Liver (tissue), 3 donors: ENCODE results near the gene PAK1.

Source experiments
- EGR1 ChIP-seq, 2 donors: IDR thresholded peaks; 2 replicates each; pipeline ENCODE4 v1.6.1; 2016 to 2018; ENCODE audit warnings: antibody characterized with exemption in 2 of 2, low read depth in 2 of 2
- FOXA2 ChIP-seq: IDR thresholded peaks from 2 replicates; pipeline ENCODE4 v1.6.1; 2016; ENCODE audit warnings: antibody characterized with exemption
- JUND ChIP-seq, 2 donors: IDR thresholded peaks; 2 replicates each; pipeline ENCODE4 v1.6.1; 2016; ENCODE audit warnings: antibody characterized with exemption in 2 of 2
- RXRA ChIP-seq, 2 donors: IDR thresholded peaks; 2 replicates each; pipeline ENCODE4 v1.6.1; 2017 to 2018; ENCODE audit warnings: antibody characterized with exemption in 2 of 2, mild to moderate bottlenecking in 1 of 2
- TAF1 ChIP-seq: conservative IDR thresholded peaks from 2 replicates; pipeline ENCODE4 v1.6.1; 2016; ENCODE audit warnings: antibody characterized with exemption, mild to moderate bottlenecking
- TF ChIP-seq, protein P1 (sequence below): IDR thresholded peaks from 2 replicates; pipeline ENCODE4 v1.6.1; 2016; ENCODE audit warnings: antibody characterized with exemption, mild to moderate bottlenecking
- TF ChIP-seq, protein P2 (sequence below): fragments of 150-350 bp; IDR thresholded peaks from 2 replicates; pipeline ENCODE4 v1.5.1; 2017; ENCODE audit warnings: improper control_type of control experiment, low read depth, low read length; ENCODE audit not compliant: missing input control
- TF ChIP-seq, protein P3 (sequence below): IDR thresholded peaks from 2 replicates; pipeline ENCODE4 v1.6.1; 2016; ENCODE audit warnings: antibody characterized with exemption
- donor health status: healthy.
- donor health status: healthy.

DNA sequence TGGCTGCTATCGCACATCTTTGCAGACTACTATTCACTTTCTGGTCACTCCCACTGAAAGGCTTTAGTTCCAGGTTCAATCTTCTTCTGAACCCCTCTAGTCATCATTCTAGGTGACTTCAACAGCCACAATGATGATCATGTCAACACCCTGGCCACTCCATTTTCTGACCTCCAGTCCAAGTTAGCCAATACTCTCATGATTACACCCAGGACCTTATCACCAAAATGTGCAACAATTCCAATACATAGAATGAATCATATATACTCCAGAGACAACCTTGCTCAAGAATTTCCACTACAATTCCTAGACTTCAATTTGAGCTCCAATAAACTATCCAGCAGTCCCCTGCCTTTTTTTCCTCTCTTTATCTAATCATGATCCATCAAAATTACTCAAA, 70.7 kb downstream of the PAK1 start:
- TF ChIP-seq, protein P1, sequence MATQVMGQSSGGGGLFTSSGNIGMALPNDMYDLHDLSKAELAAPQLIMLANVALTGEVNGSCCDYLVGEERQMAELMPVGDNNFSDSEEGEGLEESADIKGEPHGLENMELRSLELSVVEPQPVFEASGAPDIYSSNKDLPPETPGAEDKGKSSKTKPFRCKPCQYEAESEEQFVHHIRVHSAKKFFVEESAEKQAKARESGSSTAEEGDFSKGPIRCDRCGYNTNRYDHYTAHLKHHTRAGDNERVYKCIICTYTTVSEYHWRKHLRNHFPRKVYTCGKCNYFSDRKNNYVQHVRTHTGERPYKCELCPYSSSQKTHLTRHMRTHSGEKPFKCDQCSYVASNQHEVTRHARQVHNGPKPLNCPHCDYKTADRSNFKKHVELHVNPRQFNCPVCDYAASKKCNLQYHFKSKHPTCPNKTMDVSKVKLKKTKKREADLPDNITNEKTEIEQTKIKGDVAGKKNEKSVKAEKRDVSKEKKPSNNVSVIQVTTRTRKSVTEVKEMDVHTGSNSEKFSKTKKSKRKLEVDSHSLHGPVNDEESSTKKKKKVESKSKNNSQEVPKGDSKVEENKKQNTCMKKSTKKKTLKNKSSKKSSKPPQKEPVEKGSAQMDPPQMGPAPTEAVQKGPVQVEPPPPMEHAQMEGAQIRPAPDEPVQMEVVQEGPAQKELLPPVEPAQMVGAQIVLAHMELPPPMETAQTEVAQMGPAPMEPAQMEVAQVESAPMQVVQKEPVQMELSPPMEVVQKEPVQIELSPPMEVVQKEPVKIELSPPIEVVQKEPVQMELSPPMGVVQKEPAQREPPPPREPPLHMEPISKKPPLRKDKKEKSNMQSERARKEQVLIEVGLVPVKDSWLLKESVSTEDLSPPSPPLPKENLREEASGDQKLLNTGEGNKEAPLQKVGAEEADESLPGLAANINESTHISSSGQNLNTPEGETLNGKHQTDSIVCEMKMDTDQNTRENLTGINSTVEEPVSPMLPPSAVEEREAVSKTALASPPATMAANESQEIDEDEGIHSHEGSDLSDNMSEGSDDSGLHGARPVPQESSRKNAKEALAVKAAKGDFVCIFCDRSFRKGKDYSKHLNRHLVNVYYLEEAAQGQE: no peak
- TF ChIP-seq, protein P2, sequence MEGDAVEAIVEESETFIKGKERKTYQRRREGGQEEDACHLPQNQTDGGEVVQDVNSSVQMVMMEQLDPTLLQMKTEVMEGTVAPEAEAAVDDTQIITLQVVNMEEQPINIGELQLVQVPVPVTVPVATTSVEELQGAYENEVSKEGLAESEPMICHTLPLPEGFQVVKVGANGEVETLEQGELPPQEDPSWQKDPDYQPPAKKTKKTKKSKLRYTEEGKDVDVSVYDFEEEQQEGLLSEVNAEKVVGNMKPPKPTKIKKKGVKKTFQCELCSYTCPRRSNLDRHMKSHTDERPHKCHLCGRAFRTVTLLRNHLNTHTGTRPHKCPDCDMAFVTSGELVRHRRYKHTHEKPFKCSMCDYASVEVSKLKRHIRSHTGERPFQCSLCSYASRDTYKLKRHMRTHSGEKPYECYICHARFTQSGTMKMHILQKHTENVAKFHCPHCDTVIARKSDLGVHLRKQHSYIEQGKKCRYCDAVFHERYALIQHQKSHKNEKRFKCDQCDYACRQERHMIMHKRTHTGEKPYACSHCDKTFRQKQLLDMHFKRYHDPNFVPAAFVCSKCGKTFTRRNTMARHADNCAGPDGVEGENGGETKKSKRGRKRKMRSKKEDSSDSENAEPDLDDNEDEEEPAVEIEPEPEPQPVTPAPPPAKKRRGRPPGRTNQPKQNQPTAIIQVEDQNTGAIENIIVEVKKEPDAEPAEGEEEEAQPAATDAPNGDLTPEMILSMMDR: no peak
- no peak for TF ChIP-seq FOXA2
- no peak for TF ChIP-seq JUND (IDR thresholded peaks at IDR 0.05)
- no peak for TF ChIP-seq EGR1 (IDR thresholded peaks at IDR 0.05; ENCODE audit: low read depth in 2 of 2)
- TF ChIP-seq, protein P3, sequence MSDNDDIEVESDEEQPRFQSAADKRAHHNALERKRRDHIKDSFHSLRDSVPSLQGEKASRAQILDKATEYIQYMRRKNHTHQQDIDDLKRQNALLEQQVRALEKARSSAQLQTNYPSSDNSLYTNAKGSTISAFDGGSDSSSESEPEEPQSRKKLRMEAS: no peak
- TF ChIP-seq RXRA (IDR thresholded peaks at IDR 0.05): no peak
- TF ChIP-seq TAF1: no peak
